HEK293 (cell line): Measurements from ENCODE around the gene ITGA7.

Experiments used
- CTCF ChIA-PET: fragments of 350-600 bp; formaldehyde crosslinking; extraction: SDS; loops from one replicate; lab custom pipeline; 2021; ENCODE audit warnings: antibody characterized with exemption; lab: Yijun Ruan, JAX
- POLR2A ChIA-PET: fragments of 300-600 bp; formaldehyde crosslinking; extraction: SDS; loops from one replicate; lab custom pipeline; 2020; ENCODE audit warnings: antibody characterized with exemption, inconsistent platforms; lab: Yijun Ruan, JAX
- H3K27ac ChIP-seq: fragments of 200-500 bp; sonication (Bioruptor generic); 2 replicates; pipeline ENCODE4 v1.5.1; 2014; ENCODE audit warnings: low read depth, low read length, control low read depth, inconsistent platforms; ENCODE audit errors: extremely low read depth
- H3K36me3 ChIP-seq, 2 experiments: fragments of 200-500 bp in 1 of 2; sonication (Bioruptor generic) in 1 of 2; 1 replicate in 1 of 2; 2 replicates in 1 of 2; pipeline ENCODE4 v1.5.1; 2014 to 2017; ENCODE audit warnings: inconsistent platforms in 2 of 2, low read length in 2 of 2; ENCODE audit not compliant: control insufficient read depth in 2 of 2, insufficient read depth in 1 of 2
- H3K4me1 ChIP-seq: fragments of 200-500 bp; sonication (Bioruptor generic); 2 replicates; pipeline ENCODE4 v1.5.1; 2014; ENCODE audit warnings: mild to moderate bottlenecking, low read length, inconsistent platforms; ENCODE audit not compliant: control insufficient read depth, insufficient read depth
- H3K4me3 ChIP-seq: 2 replicates; pipeline ENCODE4 v1.5.1; 2011; ENCODE audit warnings: low read depth, mild to moderate bottlenecking, control low read depth, low read length, moderate library complexity
- H3K9me3 ChIP-seq: fragments of 200-500 bp; sonication (Bioruptor generic); 2 replicates; pipeline ENCODE4 v1.5.1; 2014; ENCODE audit warnings: low read depth, low read length, inconsistent platforms; ENCODE audit not compliant: control insufficient read depth, insufficient read depth
- BCL6B ChIP-seq: fragments of 450-650 bp; formaldehyde crosslinking; IDR thresholded peaks from 2 replicates; pipeline ENCODE4 v1.5.1; 2017; ENCODE audit warnings: missing biosample characterization, missing genetic modification characterization
- KLF16 ChIP-seq: fragments of 450-650 bp; formaldehyde crosslinking; IDR thresholded peaks from 2 replicates; pipeline ENCODE4 v1.5.1; 2017; ENCODE audit warnings: missing biosample characterization, missing genetic modification characterization
- KLF9 ChIP-seq: fragments of 450-650 bp; formaldehyde crosslinking; IDR thresholded peaks from 2 replicates; pipeline ENCODE4 v1.5.1; 2016; ENCODE audit warnings: missing biosample characterization, missing genetic modification characterization, low read depth
- OVOL3 ChIP-seq: fragments of 450-650 bp; formaldehyde crosslinking; IDR thresholded peaks from 2 replicates; pipeline ENCODE4 v1.5.1; 2016; ENCODE audit warnings: missing biosample characterization, missing genetic modification characterization
- PBX3 ChIP-seq: sonication (generic); formaldehyde crosslinking; IDR thresholded peaks from 2 replicates; pipeline ENCODE4 v1.8.1; 2022; ENCODE audit warnings: mild to moderate bottlenecking, moderate library complexity, missing genetic modification reagents
- PRDM2 ChIP-seq: fragments of 450-650 bp; formaldehyde crosslinking; IDR thresholded peaks from 2 replicates; pipeline ENCODE4 v1.5.1; 2016; ENCODE audit warnings: missing biosample characterization, missing genetic modification characterization, borderline replicate concordance
- RBAK ChIP-seq: fragments of 450-650 bp; formaldehyde crosslinking; IDR thresholded peaks from 2 replicates; pipeline ENCODE4 v1.5.1; 2016; ENCODE audit warnings: missing biosample characterization, missing genetic modification characterization
- ZBTB1 ChIP-seq: fragments of 450-650 bp; formaldehyde crosslinking; IDR thresholded peaks from 2 replicates; pipeline ENCODE4 v1.5.1; 2016; ENCODE audit warnings: missing biosample characterization, missing genetic modification characterization
- ZNF10 ChIP-seq: fragments of 450-650 bp; formaldehyde crosslinking; IDR thresholded peaks from 2 replicates; pipeline ENCODE4 v1.5.1; 2017; ENCODE audit warnings: missing biosample characterization, missing genetic modification characterization
- ZNF350 ChIP-seq: fragments of 450-650 bp; formaldehyde crosslinking; IDR thresholded peaks from 2 replicates; pipeline ENCODE4 v1.5.0; 2017; ENCODE audit warnings: missing biosample characterization, mild to moderate bottlenecking, missing genetic modification characterization
- ZNF621 ChIP-seq: fragments of 450-650 bp; formaldehyde crosslinking; IDR thresholded peaks from 2 replicates; pipeline ENCODE4 v1.5.1; 2017; ENCODE audit warnings: missing biosample characterization, missing genetic modification characterization
- ZNF660 ChIP-seq: fragments of 450-650 bp; IDR thresholded peaks from 2 replicates; pipeline ENCODE4 v1.5.1; 2018; ENCODE audit warnings: missing biosample characterization, mild to moderate bottlenecking, missing genetic modification characterization
- ZNF692 ChIP-seq: fragments of 450-650 bp; formaldehyde crosslinking; IDR thresholded peaks from 2 replicates; pipeline ENCODE4 v1.5.1; 2016; ENCODE audit warnings: missing biosample characterization, missing genetic modification characterization
- TF ChIP-seq, protein P1 (sequence below): fragments of 450-650 bp; formaldehyde crosslinking; IDR thresholded peaks from 2 replicates; pipeline ENCODE4 v1.5.1; 2016; ENCODE audit warnings: missing biosample characterization, missing genetic modification characterization
- TF ChIP-seq, protein P2 (sequence below): fragments of 450-650 bp; formaldehyde crosslinking; IDR thresholded peaks from 2 replicates; pipeline ENCODE4 v1.5.1; 2016; ENCODE audit warnings: missing biosample characterization, missing genetic modification characterization
- TF ChIP-seq, protein P3 (sequence below): fragments of 450-650 bp; formaldehyde crosslinking; optimal IDR thresholded peaks from 2 replicates; pipeline ENCODE3; 2016; ENCODE audit warnings: missing biosample characterization, mild to moderate bottlenecking, missing genetic modification characterization

ITGA7 gene

DNA sequence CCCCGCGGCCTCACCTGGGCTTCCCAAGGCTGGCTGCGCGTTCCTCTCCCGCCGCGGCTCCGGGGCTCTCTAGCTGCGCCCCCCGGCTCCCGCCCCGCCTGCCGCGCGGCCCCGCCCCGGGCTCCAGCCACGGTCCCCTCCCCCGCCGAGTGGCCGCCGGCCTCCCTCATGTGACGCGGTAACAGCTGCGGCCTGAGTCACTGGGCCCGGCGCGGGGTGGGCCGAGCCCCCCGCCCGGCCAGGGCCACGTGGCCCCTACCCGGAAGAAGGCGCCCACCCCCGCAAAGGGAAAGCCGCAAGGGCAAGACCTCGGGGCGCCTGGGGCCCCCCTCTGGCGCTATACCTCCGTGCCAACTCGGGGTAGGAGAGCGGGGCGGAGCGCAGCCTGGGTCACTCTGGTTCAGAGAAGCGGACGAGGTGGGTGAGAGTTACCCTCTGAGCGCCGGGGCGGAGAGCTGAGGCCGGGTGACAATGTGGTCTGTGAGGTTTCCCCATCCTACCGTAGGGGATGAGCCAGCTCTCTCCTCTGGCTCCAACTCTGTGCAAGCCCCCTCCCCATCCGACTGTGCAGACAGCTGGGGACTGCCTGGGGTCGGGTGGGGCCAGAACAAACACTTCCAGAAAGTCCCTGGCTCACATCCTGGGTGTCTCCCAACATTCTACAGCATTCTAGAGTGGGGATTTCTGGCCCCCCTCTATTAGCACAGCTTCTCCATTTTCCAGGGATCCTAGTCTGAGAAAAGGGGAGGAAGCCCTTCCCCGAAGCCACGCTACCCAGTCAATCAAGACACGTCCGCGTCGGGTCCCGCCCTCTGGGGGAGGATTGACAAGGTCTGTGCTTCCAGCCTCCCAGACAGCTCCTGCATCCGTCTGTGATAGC, 21.5 kb upstream of the ITGA7 start, which contains the start of gene CD63 (continued):
- TF ChIP-seq PBX3 = peak; percentile 36; the same call in 1 of the 2 replicates
- no peak for TF ChIP-seq ZNF621
- TF ChIP-seq KLF9 = peak; percentile 53; the same call in 1 of the 2 replicates
- no peak for TF ChIP-seq RBAK
- TF ChIP-seq, protein P1, sequence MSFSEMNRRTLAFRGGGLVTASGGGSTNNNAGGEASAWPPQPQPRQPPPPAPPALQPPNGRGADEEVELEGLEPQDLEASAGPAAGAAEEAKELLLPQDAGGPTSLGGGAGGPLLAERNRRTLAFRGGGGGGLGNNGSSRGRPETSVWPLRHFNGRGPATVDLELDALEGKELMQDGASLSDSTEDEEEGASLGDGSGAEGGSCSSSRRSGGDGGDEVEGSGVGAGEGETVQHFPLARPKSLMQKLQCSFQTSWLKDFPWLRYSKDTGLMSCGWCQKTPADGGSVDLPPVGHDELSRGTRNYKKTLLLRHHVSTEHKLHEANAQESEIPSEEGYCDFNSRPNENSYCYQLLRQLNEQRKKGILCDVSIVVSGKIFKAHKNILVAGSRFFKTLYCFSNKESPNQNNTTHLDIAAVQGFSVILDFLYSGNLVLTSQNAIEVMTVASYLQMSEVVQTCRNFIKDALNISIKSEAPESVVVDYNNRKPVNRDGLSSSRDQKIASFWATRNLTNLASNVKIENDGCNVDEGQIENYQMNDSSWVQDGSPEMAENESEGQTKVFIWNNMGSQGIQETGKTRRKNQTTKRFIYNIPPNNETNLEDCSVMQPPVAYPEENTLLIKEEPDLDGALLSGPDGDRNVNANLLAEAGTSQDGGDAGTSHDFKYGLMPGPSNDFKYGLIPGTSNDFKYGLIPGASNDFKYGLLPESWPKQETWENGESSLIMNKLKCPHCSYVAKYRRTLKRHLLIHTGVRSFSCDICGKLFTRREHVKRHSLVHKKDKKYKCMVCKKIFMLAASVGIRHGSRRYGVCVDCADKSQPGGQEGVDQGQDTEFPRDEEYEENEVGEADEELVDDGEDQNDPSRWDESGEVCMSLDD (tag by site-specific recombination) = peak; percentile 85
- peak; percentile 68; the same call in 1 of the 2 replicates for TF ChIP-seq OVOL3 (tag by site-specific recombination)
- no peak; the same call in 1 of the 2 replicates for TF ChIP-seq PRDM2 (tag by site-specific recombination)
- no peak for TF ChIP-seq ZBTB1 (tag by site-specific recombination)
- TF ChIP-seq BCL6B (tag by site-specific recombination) = no peak

GRCh38 chr12:55728186-55728938, 20.7 kb upstream of the ITGA7 start:
- H3K4me1 ChIP-seq = no peaks in the 10 kb centered on the region; the same call in 1 of the 2 replicates
- TF ChIP-seq ZNF692 (tag by site-specific recombination) (peak; percentile 26; the same call in 1 of the 2 replicates), ZNF660 (peak; percentile 30; the same call in 1 of the 2 replicates), KLF16 (peak; percentile 74), ZNF350 (tag by site-specific recombination) (no peak), ZNF10 (tag by site-specific recombination) (no peak)
- TF ChIP-seq, protein P2, sequence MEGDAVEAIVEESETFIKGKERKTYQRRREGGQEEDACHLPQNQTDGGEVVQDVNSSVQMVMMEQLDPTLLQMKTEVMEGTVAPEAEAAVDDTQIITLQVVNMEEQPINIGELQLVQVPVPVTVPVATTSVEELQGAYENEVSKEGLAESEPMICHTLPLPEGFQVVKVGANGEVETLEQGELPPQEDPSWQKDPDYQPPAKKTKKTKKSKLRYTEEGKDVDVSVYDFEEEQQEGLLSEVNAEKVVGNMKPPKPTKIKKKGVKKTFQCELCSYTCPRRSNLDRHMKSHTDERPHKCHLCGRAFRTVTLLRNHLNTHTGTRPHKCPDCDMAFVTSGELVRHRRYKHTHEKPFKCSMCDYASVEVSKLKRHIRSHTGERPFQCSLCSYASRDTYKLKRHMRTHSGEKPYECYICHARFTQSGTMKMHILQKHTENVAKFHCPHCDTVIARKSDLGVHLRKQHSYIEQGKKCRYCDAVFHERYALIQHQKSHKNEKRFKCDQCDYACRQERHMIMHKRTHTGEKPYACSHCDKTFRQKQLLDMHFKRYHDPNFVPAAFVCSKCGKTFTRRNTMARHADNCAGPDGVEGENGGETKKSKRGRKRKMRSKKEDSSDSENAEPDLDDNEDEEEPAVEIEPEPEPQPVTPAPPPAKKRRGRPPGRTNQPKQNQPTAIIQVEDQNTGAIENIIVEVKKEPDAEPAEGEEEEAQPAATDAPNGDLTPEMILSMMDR (tag by site-specific recombination) = 0 out of 2 replicates have a peak, but pooled peaks have one; percentile 12
- TF ChIP-seq, protein P3, sequence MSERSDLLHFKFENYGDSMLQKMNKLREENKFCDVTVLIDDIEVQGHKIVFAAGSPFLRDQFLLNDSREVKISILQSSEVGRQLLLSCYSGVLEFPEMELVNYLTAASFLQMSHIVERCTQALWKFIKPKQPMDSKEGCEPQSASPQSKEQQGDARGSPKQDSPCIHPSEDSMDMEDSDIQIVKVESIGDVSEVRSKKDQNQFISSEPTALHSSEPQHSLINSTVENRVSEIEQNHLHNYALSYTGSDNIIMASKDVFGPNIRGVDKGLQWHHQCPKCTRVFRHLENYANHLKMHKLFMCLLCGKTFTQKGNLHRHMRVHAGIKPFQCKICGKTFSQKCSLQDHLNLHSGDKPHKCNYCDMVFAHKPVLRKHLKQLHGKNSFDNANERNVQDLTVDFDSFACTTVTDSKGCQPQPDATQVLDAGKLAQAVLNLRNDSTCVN (tag by site-specific recombination) = peak; percentile 59

More at GRCh38 chr12:55728186-55728938, 20.7 kb upstream of the ITGA7 start:
- ChIA-PET CTCF (interaction anchor here (1.7 kb wide), 1 partner anchor 9 kb away, joined by 9 read pairs; no protein-coding TSS in a partner anchor), POLR2A (interaction anchor here (0.6 to 2.7 kb wide), 10 partner anchors 8 to 279 kb away, joined by 3 to 24 read pairs (median 6); partner anchors contain the start of genes DNAJC14, GDF11, ITGA7 and RAB5B)
- H3K4me3 ChIP-seq = peak overlapping the region; percentile 77
- H3K9me3 ChIP-seq = no peaks in the 10 kb centered on the region
- peaks cover 12 to 44% of the 10 kb centered on the region in 2 experiments for H3K36me3 ChIP-seq
- H3K27ac ChIP-seq = peak overlapping the region; percentile 91
